ENCODE measurements around the gene C12orf56.

GRCh38 chr12:64304571-64304970, 86.0 kb downstream of the C12orf56 start:
- TF ChIP-seq POLR2AphosphoS5 (IDR thresholded peaks at IDR 0.05; ENCODE audit: low read depth, low read length) (no peak), REST (IDR thresholded peaks at IDR 0.05; ENCODE audit: insufficient read depth in 1 of 2, low read depth in 2 of 2, low read length in 2 of 2) (no peak), TAF1 (IDR thresholded peaks at IDR 0.05; ENCODE audit: borderline replicate concordance, insufficient read depth, low read length) (no peak), FOXP2 (optimal IDR thresholded peaks at IDR 0.05; ENCODE audit: borderline replicate concordance, extremely low read depth, extremely low read length, insufficient read depth) (no peak), SIN3A (IDR thresholded peaks at IDR 0.05; ENCODE audit: borderline replicate concordance, insufficient read depth, low read length) (no peak)

All from PFSK-1 (cell line).